HG03064 (cell line): ENCODE results near the gene TPSG1.
"Not testable (repeated sequence)": the region's sequence is repeated elsewhere in the genome, so short reads cannot be mapped to it uniquely, and the experiment has no call there.

Experiments used
- ATAC-seq: cut with Tn5 transposase; IDR thresholded peaks from one replicate; pipeline ENCODE4 v1.9.1; 2021; ENCODE audit warnings: low read depth; ENCODE audit not compliant: unreplicated experiment

The TPSG1 gene

GRCh38 chr16:1198671-1199346, 26.3 kb downstream of the TPSG1 start:
- ATAC-seq, result not testable (repeated sequence)

DNA sequence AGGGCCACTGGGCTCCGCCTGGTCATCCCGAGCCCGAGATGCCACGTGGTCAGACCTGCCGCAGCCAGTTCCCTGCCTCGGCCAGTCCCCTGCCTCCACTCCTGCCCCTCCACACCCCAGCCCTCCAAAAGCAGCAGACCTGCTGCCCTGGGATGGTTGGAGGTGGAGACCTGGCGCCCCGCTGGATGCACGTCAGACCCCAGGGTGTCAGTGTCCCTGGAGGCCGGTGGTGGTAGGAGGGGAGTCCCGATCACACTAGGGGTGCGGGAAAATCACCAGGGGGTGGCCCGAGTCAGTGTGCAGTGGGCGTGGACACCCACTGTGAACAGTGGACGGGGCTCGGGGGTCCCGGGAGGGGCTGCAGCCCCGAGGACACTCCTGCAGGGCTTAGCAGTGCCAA, 26.9 kb downstream of the TPSG1 start:
- no peak for ATAC-seq

DNA sequence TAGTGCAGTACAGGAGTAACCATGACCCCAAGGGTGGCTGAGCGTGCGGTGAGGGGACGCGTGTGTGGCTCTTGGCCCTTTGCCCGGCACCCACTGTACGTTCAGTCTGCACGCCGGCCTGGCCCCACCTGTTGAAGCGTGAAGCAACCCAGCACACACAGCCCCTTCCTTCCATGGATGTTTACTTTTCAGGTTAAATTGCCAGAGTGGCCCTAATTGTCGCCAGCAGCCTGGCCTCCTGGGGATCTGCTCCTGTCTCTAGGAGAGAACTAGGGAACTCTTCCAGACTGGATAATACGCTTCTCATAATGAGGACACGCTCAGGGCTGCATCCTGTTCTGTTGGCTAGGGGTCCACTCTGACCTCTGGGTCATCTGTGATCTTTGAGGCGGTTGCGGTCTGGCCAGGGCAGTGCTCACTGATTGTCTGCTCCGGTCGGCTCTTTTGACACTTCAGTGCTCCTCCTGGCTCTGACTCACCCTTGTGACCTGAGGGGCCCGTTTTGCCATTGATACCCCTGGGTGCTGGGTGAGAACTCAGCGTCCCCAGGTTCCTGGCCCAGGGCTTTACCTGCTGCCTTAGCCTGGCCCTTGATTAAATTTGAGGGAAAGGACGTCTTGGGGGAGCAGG, 27.7 kb downstream of the TPSG1 start:
- ATAC-seq, result no peak

GRCh38 chr16:1196494-1196893, 28.6 kb downstream of the TPSG1 start:
- ATAC-seq, result no peak

GRCh38 chr16:1195393-1195666, 29.7 kb downstream of the TPSG1 start:
- no peak for ATAC-seq

DNA sequence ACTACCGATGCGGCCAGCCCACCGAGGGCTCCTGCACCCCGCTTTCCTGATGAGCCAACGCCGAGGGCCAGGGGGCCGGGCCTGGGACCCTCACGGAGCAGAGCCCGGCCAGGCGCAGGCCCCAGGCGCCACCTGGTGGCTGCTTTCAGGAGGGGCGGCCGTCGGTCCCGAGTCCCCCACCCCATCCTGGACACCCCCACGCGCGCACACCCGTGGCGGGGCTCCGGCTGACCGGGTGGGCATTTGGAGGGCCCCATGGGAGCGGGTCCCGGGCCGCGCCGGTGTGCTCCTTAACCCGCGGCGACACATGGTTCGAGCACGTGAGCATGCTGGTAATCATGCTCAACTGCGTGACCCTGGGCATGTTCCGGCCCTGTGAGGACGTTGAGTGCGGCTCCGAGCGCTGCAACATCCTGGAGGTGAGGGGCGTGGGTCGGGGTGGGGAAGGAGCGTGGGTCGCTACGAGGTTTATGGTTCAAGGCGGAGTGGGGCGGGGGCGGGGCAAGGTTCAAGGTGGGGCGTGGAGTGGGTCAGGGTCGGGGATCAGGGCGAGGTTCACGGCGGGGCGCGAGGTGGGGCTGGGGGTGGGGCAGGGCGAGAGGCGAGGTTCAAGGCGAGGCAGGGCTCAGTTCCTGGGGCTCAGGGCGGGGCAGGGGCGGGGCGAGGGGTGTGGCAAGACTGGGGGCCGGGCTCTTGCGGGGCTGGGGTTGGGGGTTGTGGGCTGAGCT, 30.2 kb downstream of the TPSG1 start:
- no peak for ATAC-seq

- ATAC-seq, result no peak
Measured at GRCh38 chr16:1193825-1194581, 31.1 kb downstream of the TPSG1 start.

DNA sequence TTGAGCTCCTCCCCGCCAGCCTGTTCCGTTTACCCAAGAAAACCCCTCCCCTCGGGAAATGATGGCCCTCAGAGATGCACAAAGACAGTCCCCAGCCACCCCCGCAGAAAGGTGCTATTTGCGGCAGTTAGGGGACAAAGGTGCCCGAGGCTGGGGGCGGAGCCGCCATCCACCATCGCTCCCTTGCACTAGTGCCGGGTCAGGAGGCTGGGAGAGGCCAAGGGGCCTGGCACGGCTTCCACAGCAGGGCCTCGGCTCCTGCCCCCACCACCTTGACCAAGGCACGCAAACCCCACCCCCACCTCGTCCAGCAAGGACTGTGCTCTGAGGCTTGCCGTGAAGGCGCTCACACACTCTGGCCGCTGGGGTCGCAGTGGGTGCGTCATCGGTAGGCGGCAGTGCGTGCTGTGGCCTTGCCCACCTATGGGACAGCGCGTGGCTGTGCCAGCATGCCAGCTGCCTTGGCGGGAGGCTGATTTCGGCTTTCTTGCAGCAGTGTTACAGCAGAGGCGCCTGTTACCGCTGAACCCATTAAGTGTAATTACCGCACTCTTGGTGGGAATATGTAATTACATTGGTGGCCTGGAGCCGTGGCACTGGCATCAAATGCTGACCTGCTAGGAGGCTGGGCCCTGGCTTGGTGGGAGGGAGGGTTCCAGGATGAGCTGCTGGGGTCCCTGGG, 31.8 kb downstream of the TPSG1 start:
- no peak for ATAC-seq

GRCh38 chr16:1192384-1193073, 32.5 kb downstream of the TPSG1 start:
- ATAC-seq, result no peak

DNA sequence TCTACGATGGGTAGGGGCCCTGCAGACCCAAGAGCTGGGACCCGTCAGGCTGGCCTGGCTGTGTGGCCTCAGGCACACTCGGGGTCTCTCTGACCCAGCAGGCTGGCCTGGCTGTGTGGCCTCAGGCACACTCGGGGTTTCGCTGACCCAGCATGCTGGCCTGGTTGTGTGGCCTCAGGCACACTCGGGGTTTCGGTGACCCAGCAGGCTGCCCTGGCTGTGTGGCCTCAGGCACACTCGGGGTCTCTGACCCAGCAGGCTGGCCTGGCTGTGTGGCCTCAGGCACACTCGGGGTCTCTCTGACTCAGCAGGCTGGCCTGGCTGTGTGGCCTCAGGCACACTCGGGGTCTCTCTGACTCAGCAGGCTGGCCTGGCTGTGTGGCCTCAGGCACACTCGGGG, 34.3 kb downstream of the TPSG1 start:
- ATAC-seq, result not testable (repeated sequence)

DNA sequence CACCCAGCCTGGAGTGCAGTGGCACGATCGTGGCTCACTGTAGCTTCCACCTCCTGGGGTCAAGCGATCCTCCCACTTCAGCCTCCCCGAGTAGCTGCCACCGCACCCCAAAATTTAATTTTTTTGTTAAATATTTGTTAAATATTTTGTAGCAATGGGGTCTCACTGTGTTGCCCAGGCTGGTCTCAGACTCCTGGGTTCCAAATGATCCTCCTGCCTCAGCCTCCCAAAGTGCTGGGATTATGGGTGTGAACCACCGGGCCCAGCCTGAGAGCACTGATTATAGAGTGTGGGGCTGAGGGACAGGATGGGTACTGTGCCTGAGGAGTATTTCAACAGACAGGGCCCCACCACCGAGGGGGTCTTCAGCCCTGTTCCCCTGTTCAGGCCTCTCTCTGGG, 35.6 kb downstream of the TPSG1 start:
- ATAC-seq, result no peak

DNA sequence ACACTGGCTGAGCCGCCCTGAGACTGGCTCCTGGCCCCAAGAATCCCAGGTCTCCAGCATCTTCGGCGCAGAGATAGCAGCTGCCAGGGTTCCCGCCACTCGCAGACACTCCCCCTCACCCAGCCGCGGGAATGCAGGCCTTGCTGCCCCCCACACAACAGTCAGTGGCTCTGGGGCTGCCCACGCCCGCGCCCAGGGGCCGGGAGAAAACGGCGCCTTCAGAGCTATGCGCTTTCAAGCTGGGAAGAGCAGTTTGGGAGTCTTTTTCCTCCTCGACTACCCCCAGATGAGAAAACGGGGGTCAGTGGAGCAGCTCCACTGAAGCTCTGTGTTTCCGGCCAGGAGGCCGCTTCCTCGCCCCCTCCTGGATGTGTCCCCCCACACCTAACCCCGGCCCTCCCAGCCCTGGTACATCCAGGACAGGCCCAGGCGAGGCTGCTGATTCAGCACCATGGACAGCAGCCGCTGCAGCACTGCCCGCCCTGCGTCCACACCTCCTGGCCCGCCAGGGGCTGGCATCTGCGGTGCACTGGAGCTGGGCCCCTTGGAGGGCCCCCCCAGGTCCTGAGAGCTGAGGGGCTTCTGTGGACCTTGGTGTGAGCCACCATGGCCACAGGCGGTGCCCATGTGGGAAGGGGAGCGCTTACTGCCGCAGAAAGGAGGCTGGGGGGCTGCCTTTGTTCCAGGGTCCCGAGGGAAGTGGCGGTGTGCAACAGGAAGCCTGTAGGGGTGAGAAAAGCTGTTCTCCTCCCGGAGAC, 36.5 kb downstream of the TPSG1 start:
- no peak for ATAC-seq

DNA sequence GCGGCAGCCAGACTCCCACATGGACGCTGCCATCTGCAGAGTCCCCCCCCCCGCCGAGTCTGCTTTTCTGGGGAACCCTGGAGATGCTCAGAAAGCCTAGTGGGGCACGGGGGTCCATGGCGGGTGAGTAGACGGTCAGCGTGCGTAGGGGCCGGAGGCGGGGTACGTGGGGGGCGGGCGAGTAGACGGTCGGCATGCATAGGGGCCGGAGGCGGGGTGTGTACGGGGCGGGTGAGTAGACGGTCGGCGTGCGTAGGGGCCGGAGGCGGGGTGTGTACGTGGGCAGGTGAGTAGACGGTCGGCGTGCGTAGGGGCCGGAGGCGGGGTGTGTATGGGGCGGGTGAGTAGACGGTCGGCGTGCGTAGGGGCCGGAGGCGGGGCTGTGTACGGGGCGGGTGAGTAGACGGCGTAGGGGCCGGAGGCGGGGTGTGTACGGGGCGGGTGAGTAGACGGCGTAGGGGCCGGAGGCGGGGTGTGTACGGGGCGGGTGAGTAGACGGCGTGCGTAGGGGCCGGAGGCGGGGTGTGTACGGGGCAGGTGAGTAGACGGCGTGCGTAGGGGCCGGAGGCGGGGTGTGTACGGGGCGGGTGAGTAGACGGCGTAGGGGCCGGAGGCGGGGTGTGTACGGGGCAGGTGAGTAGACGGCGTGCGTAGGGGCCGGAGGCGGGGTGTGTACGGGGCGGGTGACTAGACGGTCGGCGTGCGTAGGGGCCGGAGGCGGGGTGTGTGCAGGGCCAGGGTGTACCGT, 39.4 kb downstream of the TPSG1 start:
- not testable (repeated sequence) for ATAC-seq

GRCh38 chr16:1184980-1185379, 40.1 kb downstream of the TPSG1 start:
- ATAC-seq, result no peak

DNA sequence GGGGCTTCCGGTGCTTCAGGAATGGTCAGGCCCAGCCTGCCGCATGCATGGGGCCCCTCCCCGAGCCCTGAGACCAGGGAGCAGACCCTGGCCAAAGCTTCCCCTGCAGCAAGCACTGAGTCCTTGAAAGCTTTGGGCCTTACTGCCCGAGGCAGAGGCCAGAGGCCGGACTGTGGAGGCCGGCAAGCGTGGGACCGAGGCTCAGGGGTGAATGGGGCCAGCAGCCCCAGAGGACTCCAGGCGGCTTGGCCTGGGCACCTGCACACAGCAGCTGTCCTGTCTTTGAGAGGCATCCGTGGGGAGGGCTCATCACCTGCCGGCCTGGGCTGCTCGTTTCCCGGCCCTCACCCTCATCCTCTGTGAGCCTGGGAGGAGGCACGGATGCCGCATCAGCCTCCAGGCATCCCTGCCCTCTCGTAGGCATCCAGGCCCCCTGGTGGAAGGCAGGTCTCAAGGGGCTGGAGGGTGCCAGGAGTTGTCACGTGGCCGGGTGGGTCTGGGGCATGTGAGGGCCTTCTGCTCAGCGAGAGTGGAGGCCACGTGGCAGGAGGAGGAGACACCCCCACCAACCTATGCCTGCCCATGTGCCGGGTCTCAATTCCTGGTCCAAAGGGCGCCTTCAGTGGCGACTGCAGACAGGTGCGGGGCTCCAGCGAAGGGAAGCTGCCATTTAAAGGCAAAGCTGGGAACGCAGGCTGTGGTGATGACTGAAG, 40.8 kb downstream of the TPSG1 start:
- ATAC-seq, result no peak

GRCh38 chr16:1182950-1183907, 41.8 kb downstream of the TPSG1 start:
- ATAC-seq, result no peak

DNA sequence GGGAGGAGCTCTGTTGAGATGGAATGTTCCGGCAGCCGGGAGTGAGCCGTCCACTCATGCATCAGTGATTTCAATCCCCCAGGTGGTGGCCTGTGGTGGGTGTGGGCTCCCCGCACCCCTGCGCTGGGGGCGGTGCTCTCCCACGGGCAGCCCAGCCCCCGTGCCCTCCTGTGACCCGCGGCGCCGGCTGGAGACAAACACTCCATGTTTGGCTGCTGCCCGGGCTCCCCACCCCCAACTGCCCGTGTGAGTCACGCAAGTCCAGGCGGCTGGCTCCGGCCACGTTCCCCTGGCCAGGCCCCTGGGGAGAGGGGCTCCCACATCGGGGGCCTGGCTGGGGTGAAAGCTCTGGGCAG, 42.8 kb downstream of the TPSG1 start:
- no peak for ATAC-seq
